HPDE6-E6E7 (cell line): ENCODE measurements around the gene AKNAD1.
"Not testable (repeated sequence)": the region's sequence is repeated elsewhere in the genome, so short reads cannot be mapped to it uniquely, and the experiment has no call there.

Source experiments
- DNase-seq: peaks from one replicate; pipeline ENCODE4 v3.0.0; 2011; ENCODE audit warnings: missing footprints; ENCODE audit errors: extremely low spot score

The AKNAD1 gene

GRCh38 chr1:108785880-108786279 lies 71.0 kb downstream of the AKNAD1 start:
- DNase-seq, result no peak

- no peak for DNase-seq
These were observed 71.6 kb downstream of the AKNAD1 start for GRCh38 chr1:108785264-108785663.

GRCh38 chr1:108781575-108781944 lies 75.3 kb downstream of the AKNAD1 start:
- not testable (repeated sequence) for DNase-seq

GRCh38 chr1:108780937-108781574 lies 75.8 kb downstream of the AKNAD1 start:
- no peak for DNase-seq

GRCh38 chr1:108779455-108779854 lies 77.4 kb downstream of the AKNAD1 start:
- no peak for DNase-seq

GRCh38 chr1:108777839-108778238 lies 79.1 kb downstream of the AKNAD1 start:
- DNase-seq, result no peak

GRCh38 chr1:108767708-108768107 lies 89.2 kb downstream of the AKNAD1 start:
- no peak for DNase-seq

GRCh38 chr1:108767115-108767514 lies 89.8 kb downstream of the AKNAD1 start:
- DNase-seq, result no peak
